PFSK-1 (cell line): ENCODE data around the gene CCNJL.

Experiments
- POLR2AphosphoS5 ChIP-seq: IDR thresholded peaks from 2 replicates; pipeline ENCODE4 v1.6.1; 2012; ENCODE audit warnings: low read depth, mild to moderate bottlenecking, control low read depth, low read length, moderate library complexity
- TAF1 ChIP-seq: IDR thresholded peaks from 2 replicates; pipeline ENCODE4 v1.6.1; 2012; ENCODE audit warnings: low read length, control low read depth, borderline replicate concordance; ENCODE audit not compliant: insufficient read depth

DNA sequence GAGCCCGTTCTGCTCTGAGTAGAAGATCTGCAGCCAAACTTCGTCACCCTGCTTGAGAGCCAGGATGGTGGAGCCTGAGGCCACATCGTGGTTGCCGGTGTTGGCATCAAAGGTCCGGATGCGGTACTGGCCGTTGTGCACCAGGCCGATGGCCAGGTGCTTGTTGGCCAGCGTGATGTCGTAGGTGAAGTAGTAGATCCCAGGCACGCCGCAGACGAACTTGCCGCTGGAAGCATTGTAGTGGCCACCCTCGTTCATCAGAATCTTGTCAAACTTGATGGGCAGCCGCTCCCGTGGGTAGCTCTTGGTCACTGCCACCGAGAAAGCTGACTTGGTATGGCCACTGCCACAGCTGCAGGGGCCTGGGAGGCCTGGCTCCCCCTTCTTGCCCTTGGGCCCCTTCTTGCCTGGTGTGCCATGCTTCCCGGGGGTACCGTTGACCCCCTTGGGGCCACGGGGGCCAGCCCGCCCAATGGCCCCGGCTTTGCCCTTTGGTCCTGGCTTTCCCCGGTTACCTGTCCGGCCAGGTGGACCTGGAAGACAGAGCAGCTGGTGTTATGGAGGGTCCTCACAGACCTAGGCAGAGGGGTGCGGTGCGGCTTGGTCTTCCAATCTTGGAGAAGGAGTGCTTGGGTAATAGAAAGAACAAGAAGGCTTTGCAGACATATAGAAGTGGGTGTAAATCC is 37.0 kb upstream of the CCNJL start:
- TF ChIP-seq TAF1 (no peak), POLR2AphosphoS5 (no peak)
